ENCODE measurements around the gene LHFPL6.

LHFPL6 gene

DNA sequence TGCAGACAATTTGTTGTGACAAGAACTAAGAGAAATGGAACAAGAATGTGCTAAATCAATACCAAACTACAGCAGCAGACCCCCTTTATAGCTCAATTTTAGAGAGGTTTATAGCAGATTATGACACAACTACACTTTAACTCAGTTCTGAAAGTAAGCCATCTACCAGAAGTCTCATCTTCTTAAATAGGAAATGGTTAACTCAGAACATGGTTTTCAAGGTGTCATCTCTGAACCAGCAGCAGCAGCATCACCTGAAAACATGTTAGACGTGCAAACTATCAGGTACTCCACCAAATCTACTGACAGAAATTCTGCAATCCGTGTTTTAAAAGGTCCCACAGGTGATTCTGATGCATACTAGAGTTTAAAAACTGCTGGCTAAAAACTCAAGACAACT lies 6.8 kb downstream of the LHFPL6 start:
- no peak for DNase-seq (ENCODE audit: low read depth in 2 of 3, low spot score in 1 of 3)

GRCh38 chr13:39590466-39591036 lies 12.4 kb downstream of the LHFPL6 start:
- no peak for DNase-seq (ENCODE audit: low read depth in 2 of 3, low spot score in 1 of 3)

DNA sequence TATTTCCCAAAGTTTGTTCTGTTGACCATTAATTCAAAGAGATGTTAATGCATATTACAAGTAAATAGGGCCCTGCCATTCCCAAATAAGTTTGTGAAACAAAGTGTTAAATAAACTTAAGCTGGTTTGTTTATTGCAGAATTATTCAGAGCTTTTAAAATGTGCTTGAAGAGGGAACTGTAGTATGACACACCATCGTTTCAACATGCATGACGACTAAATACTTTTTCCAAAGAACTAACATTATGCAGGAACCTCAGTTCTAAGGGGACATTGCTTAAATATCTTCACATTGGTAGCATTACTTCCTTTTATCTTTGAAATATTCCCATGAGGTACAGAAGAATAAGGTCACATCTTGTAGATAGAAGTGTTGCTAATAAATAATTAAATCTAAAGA lies 14.6 kb downstream of the LHFPL6 start:
- no peak for DNase-seq (ENCODE audit: low read depth in 2 of 3, low spot score in 1 of 3)

GRCh38 chr13:39587939-39588338 lies 15.1 kb downstream of the LHFPL6 start:
- no peak for DNase-seq (ENCODE audit: low read depth in 2 of 3, low spot score in 1 of 3)

DNA sequence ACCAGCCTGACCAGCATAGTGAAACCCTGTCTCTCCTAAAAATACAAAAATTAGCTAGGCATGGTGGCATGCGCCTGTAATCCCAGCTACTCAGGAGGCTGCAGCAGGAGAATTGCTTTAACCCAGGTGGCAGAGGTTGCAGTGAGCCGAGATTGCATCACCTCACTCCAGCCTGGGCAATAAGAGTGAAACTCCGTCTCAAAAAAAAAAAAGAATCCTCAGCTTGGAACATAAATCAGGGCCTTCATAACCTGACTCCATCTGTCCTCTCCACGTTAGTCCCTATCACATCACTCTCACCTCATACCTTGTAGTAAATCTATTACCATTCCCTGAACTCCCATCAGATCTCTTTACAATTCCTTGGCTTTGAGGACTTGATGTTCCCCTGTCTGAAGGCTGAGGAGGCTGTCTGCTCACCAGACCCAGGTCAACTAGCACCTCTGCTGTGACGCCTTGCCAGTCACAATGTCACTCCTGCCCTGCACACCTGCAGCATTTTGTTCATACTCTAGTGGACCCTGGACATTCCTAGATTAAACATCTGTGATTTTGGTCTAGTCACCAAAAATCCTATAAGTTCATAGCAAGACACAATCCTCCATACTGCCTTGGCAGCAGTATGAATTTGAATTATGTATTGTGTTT lies 15.9 kb downstream of the LHFPL6 start:
- DNase-seq (ENCODE audit: low read depth in 2 of 3, low spot score in 1 of 3): no peak

GRCh38 chr13:39586151-39586550 lies 16.8 kb downstream of the LHFPL6 start:
- no peak for DNase-seq (ENCODE audit: low read depth in 2 of 3, low spot score in 1 of 3)

DNA sequence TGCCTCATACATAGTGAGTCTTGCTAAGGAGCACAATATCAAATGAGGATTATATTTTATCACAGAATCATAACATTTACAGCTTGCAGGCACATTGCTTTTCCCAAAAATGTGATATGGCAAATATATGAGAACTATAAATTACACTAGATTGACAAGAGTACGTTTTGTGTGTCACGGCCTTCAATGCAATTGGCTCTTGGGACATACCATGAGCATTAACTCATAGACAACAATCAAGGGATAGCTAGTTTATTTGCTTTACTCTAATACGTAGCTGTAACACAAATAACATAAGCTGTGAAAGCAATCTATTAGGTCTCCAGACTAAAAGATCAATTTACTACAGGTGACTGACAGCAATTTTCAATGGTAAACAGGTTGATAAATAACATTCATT lies 17.8 kb downstream of the LHFPL6 start:
- no peak for DNase-seq (ENCODE audit: low read depth in 2 of 3, low spot score in 1 of 3)

- no peak for DNase-seq (ENCODE audit: low read depth in 2 of 3, low spot score in 1 of 3)
Measured at GRCh38 chr13:39580881-39581575, 22.0 kb downstream of the LHFPL6 start.

- DNase-seq (ENCODE audit: low read depth in 2 of 3, low spot score in 1 of 3): no peak
Measured at GRCh38 chr13:39578821-39579291, 24.1 kb downstream of the LHFPL6 start.

DNA sequence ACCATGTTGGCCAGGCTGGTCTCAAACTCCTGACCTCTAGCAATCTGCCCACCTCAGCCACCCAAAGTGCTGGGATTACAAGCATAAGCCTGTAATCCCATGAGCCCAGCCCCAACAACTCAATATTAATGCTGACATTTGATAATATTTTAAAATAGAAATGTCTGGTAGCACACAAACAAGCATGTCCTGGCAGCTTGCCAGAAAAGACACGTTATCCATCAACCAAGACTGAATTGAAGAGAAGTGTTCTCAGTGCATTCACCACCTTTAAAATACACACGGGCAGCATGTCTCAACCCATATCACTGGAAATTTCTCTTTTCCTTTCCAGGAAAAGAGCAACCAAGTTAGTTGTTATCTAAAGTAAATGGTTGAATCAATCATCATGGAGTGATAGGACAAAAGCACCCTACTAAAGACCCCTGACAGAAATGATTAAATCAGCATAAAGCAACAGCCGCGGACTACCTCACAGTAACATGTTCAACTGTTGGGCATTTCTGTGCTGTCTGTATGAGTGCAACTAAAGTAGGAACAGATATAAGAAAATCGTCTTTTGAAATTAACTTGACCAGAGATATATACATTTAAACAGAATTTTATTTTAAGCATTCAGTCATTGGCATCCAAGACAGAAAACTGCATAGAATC lies 25.0 kb downstream of the LHFPL6 start:
- DNase-seq (ENCODE audit: low read depth in 2 of 3, low spot score in 1 of 3): no peak

DNA sequence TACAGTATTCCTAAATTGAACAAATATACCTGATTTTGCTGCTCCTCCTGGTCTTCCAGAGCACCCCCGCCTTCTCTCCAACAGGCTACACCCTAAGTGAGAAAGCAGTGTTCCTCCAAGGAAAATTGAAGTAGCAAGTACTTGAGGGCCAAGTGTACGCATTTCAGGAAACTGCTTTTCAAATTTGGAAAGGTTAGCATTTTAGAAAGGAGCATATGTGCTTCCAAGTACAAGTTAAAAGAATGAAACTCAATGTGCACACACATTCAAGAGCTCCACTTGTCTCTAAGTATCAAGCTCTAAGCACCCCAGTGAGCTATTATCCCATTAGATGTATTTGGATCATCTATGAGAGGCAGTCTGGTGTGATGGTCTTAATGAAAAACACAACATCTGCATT lies 25.8 kb downstream of the LHFPL6 start:
- DNase-seq (ENCODE audit: low read depth in 2 of 3, low spot score in 1 of 3): no peak

DNA sequence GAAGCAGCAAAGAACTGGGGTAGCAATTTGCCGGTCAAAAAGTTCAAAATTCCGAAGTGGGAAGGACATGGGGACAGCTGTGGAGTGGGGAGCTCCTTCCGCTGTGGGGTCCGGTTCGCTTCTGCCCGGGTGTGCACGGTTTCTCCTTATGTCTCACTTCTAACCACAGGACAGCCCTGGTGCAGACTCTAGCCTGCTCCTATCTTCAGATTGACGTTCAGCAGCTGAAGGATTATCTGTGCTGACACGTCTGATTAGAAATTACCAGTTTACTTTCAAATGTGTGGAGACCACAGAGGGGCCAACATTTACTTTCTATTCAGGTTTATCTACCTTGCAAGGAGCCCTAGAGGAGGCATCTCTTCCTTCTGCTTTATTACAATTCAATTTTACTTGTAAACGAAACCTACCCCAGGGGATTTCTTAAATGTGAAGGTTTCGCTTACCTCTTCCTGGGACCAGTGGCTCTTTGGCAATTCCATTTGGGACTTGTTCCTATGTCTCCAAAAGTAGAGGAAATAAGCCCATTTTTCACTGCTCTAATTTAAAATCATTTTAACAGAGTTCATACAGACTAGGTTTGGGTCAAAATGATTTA lies 27.3 kb downstream of the LHFPL6 start:
- DNase-seq (ENCODE audit: low read depth in 2 of 3, low spot score in 1 of 3): no peak

- no peak for DNase-seq (ENCODE audit: low read depth in 2 of 3, low spot score in 1 of 3)
Measured at GRCh38 chr13:39571502-39572092, 31.4 kb downstream of the LHFPL6 start.

- no peak for DNase-seq (ENCODE audit: low read depth in 2 of 3, low spot score in 1 of 3)
Measured at GRCh38 chr13:39567569-39567968, 35.4 kb downstream of the LHFPL6 start.

GRCh38 chr13:39566216-39566869 lies 36.6 kb downstream of the LHFPL6 start:
- no peak for DNase-seq (ENCODE audit: low read depth in 2 of 3, low spot score in 1 of 3)

DNA sequence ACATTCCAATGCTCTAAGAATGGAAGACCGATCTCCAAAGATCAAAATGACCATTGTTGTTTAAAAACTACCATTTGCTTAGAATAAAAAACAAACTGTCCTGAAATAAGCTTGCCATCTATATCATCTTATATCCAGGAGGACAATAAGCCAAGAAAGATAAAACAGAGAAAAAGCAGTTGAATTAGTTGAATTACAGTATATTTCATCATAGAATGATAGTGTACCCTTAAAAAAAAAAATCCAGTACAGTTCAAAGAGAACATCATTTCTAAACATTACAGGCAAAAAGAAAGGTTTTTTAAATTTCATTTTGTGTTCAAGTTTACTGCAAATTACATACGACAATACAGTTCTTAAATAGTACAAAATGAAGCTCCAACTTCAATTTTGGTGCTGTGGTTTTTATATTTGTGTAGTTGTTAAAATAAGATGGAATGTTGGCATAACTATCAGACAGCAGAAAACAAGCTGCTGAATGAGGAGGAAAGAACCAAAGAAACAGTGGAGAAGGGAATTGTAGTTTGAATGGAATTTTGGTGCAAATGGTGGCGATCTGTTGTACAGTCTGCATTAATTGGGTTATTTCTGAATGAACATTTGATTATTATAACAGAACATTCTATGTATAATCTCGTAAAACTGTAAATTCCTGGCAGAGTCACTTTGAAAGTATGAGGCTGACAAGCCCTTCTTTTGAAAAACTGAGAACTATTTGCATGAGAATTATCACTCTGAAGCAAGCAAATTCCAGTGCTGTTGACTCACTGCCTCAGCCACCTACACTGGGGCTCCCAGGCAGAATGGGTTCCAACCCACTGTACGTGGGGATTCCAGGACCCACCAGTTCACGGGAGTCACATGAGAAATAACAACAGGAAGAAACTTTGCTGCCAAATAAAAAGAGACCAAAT lies 37.7 kb downstream of the LHFPL6 start:
- no peak for DNase-seq (ENCODE audit: low read depth in 2 of 3, low spot score in 1 of 3)

DNA sequence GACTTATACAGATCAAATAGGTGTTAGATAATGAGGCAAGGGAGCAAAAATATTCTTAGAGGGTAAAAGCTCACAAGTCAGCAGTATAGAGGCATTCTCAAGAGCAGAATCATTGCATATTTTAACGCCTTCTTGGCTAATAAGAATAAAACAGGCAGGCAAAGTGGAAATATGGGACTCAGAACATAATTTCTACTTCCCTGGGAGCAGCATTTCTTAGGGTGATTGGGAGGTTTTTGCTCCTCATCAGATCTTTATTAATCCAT lies 39.6 kb downstream of the LHFPL6 start:
- no peak for DNase-seq (ENCODE audit: low read depth in 2 of 3, low spot score in 1 of 3)

- DNase-seq (ENCODE audit: low read depth in 2 of 3, low spot score in 1 of 3): no peak
Measured at GRCh38 chr13:39561971-39562370, 41.0 kb downstream of the LHFPL6 start.

GRCh38 chr13:39559847-39560246 lies 43.1 kb downstream of the LHFPL6 start:
- DNase-seq (ENCODE audit: low read depth in 2 of 3, low spot score in 1 of 3): no peak
